ENCODE measurements around the gene SYNDIG1.

The SYNDIG1 gene

GRCh38 chr20:24583169-24583792 is 113.9 kb downstream of the SYNDIG1 start:
- DNase-seq (ENCODE audit: low read depth in 4 of 4, low spot score in 1 of 4) = no peak

DNA sequence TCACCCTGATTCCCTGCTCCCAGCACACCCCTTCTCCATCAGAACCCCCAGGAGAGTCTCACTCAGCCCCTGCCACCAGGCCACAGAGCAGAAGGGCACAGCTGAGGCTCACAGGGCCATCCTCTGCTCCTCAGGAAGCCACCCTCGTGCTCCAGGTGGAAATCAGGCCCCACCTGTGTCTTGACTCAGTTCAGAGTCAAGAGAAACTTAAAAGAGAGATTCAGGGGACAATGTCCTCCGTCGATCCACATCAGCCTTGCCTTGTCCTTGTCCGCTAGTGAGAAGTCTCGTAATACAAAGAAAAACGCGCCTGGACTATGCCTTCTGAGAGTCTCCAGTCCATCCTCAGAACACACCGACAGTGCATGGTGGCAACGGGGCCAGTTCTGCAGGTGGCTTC is 114.6 kb downstream of the SYNDIG1 start:
- DNase-seq (ENCODE audit: low read depth in 4 of 4, low spot score in 1 of 4) = no peak

GRCh38 chr20:24584538-24585356 is 115.3 kb downstream of the SYNDIG1 start:
- no peak for DNase-seq (ENCODE audit: low read depth in 4 of 4, low spot score in 1 of 4)

- no peak for DNase-seq (ENCODE audit: low read depth in 4 of 4, low spot score in 1 of 4)
Observed at GRCh38 chr20:24585796-24586522, 116.5 kb downstream of the SYNDIG1 start.

- DNase-seq (ENCODE audit: low read depth in 4 of 4, low spot score in 1 of 4) = no peak
Observed at GRCh38 chr20:24586523-24586840, 117.1 kb downstream of the SYNDIG1 start.

DNA sequence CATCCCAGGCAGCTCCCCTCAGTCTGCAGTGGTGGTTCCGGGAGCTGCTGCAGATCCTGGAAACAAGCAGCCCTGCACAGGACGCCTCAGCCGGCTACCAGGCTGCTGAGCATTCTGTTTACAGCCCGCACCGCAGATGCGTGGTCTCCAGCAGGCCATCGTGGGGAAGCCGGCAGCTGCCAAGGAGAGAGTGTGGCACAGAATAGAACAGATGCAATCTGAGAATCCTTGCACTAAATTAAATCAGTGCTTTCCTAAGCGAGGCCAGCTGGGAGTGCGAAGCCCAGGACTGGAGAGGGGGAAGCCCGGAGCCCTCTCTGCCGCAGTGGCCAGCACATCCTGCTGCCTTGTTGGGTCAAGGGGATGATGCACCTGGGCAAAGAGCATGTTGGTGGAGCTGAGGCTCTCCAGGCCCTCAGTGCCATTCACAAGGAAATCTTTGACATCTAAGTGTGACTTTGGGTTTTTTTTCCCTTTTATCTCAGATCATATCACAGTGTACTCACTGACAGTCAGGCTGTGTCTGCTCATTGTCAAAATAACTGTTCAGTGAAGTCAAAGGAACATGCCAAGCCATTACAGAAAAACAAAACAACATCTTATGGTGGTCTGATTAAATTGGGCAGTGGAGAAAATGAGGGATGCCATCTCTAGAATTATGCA is 118.1 kb downstream of the SYNDIG1 start:
- no peak for DNase-seq (ENCODE audit: low read depth in 4 of 4, low spot score in 1 of 4)

- no peak for DNase-seq (ENCODE audit: low read depth in 4 of 4, low spot score in 1 of 4)
Observed at GRCh38 chr20:24588047-24588635, 118.7 kb downstream of the SYNDIG1 start.

DNA sequence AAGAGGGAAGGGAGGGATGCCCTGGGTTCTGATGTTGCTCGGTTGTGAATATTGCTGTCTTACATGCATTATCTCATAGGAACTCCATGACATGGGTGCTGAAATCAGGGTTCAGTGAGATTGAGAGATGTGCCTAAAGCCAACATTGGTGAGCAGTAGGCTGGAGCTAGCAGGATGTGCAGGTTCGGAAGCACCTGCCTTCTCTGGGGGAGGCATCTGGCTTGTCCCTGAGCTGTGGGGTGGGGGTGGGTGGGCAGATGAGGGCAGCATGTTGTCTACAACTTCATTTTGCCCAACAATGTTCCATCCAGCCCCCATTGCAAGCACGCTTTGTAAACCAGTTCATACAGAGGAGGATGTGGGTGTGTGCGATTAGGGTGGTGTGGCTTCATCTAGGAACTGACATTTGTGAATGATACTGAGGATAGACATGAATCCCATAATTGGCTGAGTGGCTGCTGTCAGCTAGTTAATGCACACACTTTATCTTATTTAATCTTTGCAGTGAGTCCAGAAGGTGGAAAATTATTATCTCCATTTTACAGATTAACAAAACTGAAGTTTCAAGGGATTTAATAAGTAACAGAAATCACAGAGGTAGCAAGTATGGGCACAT is 119.4 kb downstream of the SYNDIG1 start:
- no peak for DNase-seq (ENCODE audit: low read depth in 4 of 4, low spot score in 1 of 4)

- DNase-seq (ENCODE audit: low read depth in 4 of 4, low spot score in 1 of 4) = no peak
Observed at GRCh38 chr20:24589381-24589780, 120.0 kb downstream of the SYNDIG1 start.

DNA sequence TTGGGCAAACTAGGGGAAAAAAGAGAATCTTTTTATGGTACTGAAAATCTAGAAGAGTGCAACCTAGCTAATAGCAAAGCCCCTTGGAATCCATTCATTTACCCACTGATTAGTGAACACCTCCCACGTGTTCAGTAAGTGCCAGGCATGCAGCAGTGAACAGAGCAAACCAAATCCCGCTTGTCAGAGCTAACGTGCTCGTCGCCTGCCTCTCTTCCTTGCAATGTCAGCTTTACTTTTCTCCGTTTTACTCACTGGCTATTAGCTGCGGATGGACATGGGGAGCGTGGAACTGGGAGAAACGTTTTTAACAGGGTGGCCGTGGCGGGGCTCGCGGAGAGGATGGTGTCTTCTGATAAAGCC is 120.4 kb downstream of the SYNDIG1 start:
- DNase-seq (ENCODE audit: low read depth in 4 of 4, low spot score in 1 of 4) = no peak

GRCh38 chr20:24590178-24590982 is 121.0 kb downstream of the SYNDIG1 start:
- DNase-seq (ENCODE audit: low read depth in 4 of 4, low spot score in 1 of 4) = no peak

- DNase-seq (ENCODE audit: low read depth in 4 of 4, low spot score in 1 of 4) = no peak
Observed at GRCh38 chr20:24597051-24597450, 127.6 kb downstream of the SYNDIG1 start.

GRCh38 chr20:24598346-24598745 is 128.9 kb downstream of the SYNDIG1 start:
- no peak for DNase-seq (ENCODE audit: low read depth in 4 of 4, low spot score in 1 of 4)

DNA sequence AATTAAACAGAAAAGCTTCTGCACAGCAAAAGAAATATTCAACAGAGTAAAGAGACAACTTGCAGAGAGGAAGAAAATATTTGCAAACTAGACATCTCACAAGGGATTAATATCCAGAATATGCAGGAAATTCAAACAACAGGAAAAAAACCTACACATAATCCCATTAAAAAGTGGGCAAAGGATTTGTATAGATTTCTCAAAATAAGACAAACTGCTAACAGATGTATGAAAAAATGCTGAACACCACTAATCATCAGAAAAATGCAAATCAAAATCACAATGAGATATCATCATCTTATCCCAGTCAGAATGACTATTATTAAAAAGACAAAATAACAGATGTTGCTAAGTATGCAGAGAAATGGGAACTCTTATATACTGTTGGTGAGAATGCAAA is 129.6 kb downstream of the SYNDIG1 start:
- DNase-seq (ENCODE audit: low read depth in 4 of 4, low spot score in 1 of 4) = no peak

- DNase-seq (ENCODE audit: low read depth in 4 of 4, low spot score in 1 of 4) = no peak
Observed at GRCh38 chr20:24600012-24600411, 130.6 kb downstream of the SYNDIG1 start.

DNA sequence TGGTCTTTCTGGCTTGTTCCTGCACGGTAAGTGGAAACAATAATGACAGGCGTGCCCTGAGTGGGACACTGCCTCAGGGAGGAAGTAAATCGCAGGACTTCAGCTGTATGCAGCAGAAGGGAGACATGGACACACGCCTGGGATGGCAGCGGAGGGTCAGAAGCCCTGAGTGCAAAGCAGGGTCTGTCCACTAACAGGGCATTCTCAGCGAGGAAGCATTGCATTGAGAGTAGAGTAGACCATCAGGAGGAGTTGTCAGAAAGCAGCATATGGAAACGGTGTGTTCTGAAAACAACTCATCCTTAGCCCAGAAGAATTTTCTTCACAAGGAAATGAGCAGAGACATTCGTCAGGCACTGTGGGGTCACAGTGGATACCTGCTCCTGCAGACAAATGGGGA is 134.0 kb downstream of the SYNDIG1 start:
- DNase-seq (ENCODE audit: low read depth in 4 of 4, low spot score in 1 of 4) = no peak

GRCh38 chr20:24604966-24605665 is 135.7 kb downstream of the SYNDIG1 start:
- DNase-seq (ENCODE audit: low read depth in 4 of 4, low spot score in 1 of 4) = no peak

DNA sequence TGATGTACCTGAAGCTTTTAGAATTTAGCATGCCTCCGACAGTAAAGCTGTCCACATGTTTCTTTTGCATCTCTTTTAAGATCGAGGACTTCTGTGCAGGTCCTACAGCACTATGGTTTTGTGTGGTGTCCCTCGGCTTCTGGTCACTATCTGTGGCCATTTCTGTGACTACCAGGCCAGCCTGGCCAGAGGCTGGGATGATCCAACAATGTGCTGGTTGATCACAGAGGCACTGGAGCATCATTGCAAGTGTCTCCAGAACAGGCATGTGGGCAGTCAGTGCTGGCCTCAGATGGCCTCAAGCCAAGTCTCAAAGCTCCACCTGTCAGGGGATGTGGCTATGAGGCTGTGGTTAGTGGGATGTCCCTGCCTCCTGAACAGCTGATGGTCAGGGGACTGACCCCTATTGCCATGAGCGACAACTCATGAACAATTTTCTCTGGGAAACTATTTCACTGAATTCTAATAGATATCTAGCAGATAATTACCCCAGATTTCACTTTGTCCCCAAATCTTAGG is 136.6 kb downstream of the SYNDIG1 start:
- no peak for DNase-seq (ENCODE audit: low read depth in 4 of 4, low spot score in 1 of 4)

- DNase-seq (ENCODE audit: low read depth in 4 of 4, low spot score in 1 of 4) = no peak
Observed at GRCh38 chr20:24607402-24607801, 138.0 kb downstream of the SYNDIG1 start.

Data from stimulated activated CD4-positive, alpha-beta T cell treated with anti-CD3 and anti-CD28 coated beads, Interleukin-1b, Interleukin-23, amount 100 ng/mL, for 24 hours (primary cell).